ENCODE measurements around the gene GRAMD4. TPM values are rescaled to one million over a fixed set of nuclear protein-coding genes. Genes with fewer than 3 reads are reported as not detected.

Gene GRAMD4
- polyA plus RNA-seq, 3 donors, result 9.5 to 33.3 (median 12.6) TPM

DNA sequence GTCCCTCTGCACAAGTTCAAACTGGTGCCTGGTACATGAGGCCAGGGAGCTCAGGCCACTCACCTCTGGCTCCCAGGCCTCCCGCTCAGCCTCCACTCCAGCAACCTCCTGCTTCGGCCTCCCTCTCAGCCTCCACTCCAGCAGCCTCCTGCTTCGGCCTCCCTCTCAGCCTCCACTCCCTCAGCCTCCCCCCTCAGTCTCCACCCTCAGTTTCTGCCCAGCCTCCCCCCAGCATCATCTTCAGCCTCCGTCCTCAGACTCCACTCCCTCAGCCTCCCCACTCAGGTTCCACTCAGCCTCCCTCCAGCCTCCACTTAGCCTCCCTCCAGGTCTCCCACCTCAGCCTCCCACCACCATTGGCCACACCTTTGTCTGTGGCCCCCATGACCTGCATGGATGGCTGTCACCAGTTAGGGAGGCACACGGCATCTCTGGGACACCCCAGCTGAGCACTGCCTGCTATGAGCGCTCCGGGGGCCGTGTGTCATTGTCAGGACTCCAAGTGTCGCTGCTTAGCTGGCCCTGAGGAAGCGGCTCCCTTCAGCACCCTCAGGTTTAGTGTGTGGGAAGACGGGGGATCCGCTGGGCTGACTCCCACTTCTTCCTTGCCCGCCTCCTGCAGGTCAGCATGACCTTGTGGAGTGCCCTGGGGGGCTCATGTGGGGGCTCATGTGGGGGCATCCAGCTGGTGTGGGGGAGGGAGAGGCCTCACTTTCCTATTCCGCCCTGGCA is 39.0 kb downstream of the GRAMD4 start:
- intact Hi-C loops (cut with micrococcal nuclease), result no loop called here
- Histone ChIP-seq H3K27me3 (ENCODE audit: control insufficient read depth in 2 of 2, insufficient read depth in 2 of 2, low read length in 2 of 2) (no peaks in the 10 kb centered on the region), H3K79me2 (ENCODE audit: insufficient read depth, low read length) (peaks cover 19% of the 10 kb centered on the region), H3K4me3 (replicated peaks in 1 of 3; ENCODE audit: low read depth in 2 of 3, low read length in 3 of 3) (no peak overlapping the region), H3K4me1 (ENCODE audit: control insufficient read depth in 1 of 2, insufficient read depth in 2 of 2, low read length in 2 of 2) (no peaks in the 10 kb centered on the region), H3K36me3 (replicated peaks in 1 of 2; ENCODE audit: control insufficient read depth in 1 of 2, insufficient read depth in 2 of 2, low read length in 2 of 2) (peaks cover 66 to 67% of the 10 kb centered on the region in 2 donors), H3K4me2 (replicated peaks; ENCODE audit: extremely low read depth, low read length, poor library complexity, severe bottlenecking) (no peak overlapping the region), H4K20me1 (ENCODE audit: insufficient read depth, low read length) (peaks cover 97% of the 10 kb centered on the region), H3K9ac (ENCODE audit: insufficient read depth, low read length, poor library complexity, severe bottlenecking) (no peak overlapping the region), H3K27ac (ENCODE audit: low read depth in 1 of 2, low read length in 2 of 2) (no peak overlapping the region), H2AFZ (ENCODE audit: insufficient read depth, low read depth, low read length, poor library complexity, severe bottlenecking) (no peak overlapping the region), H3K9me3 (replicated peaks in 1 of 2; ENCODE audit: control insufficient read depth in 1 of 2, insufficient read depth in 1 of 2, low read length in 2 of 2) (no peaks in the 10 kb centered on the region)
- Mint-ChIP-seq H3K27me3 (ENCODE audit: low read depth in 3 of 3) (peaks cover 0 to 2% (median 0%) of the 10 kb centered on the region in 3 donors), H3K27ac (peak overlapping the region in 2 of 7 donors; percentile 19 to 52), H3K4me3 (no peak overlapping the region), H3K36me3 (peaks cover 51 to 78% of the 10 kb centered on the region in 2 donors), H3K9me3 (peaks cover 0 to 2% (median 0%) of the 10 kb centered on the region in 7 donors), H3K4me1 (peaks cover 6% of the 10 kb centered on the region)
- DNase-seq, result no peak
- 100% methylated on average over 9 of the region's 14 CpGs for WGBS (ENCODE audit: insufficient coverage)
- TF ChIP-seq, protein P1, sequence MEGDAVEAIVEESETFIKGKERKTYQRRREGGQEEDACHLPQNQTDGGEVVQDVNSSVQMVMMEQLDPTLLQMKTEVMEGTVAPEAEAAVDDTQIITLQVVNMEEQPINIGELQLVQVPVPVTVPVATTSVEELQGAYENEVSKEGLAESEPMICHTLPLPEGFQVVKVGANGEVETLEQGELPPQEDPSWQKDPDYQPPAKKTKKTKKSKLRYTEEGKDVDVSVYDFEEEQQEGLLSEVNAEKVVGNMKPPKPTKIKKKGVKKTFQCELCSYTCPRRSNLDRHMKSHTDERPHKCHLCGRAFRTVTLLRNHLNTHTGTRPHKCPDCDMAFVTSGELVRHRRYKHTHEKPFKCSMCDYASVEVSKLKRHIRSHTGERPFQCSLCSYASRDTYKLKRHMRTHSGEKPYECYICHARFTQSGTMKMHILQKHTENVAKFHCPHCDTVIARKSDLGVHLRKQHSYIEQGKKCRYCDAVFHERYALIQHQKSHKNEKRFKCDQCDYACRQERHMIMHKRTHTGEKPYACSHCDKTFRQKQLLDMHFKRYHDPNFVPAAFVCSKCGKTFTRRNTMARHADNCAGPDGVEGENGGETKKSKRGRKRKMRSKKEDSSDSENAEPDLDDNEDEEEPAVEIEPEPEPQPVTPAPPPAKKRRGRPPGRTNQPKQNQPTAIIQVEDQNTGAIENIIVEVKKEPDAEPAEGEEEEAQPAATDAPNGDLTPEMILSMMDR (IDR thresholded peaks at IDR 0.05), result no peak

DNA sequence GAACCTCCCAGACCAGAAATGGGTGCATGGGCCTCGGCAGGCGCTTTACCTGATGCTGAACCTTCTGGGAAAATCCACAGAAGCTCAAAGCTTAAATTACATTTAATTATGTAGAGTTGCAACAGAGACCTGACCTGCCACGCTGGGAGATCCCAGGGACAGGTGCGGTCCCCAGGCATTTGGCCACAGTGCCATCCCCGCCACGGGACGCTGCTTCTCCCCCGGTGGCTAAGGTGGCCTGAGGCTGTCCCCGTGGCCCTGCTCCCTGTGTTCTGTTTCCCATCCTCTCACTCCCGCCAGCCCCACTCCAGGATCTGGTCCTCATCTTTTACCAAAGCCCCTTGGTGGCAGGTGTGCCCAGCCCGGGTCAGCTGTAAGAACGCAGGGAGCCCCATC is 39.6 kb downstream of the GRAMD4 start:
- Histone ChIP-seq H3K9ac (ENCODE audit: insufficient read depth, low read length, poor library complexity, severe bottlenecking) (no peak overlapping the region), H4K20me1 (ENCODE audit: insufficient read depth, low read length) (peaks cover 96% of the 10 kb centered on the region)
- WGBS (ENCODE audit: insufficient coverage), result 96% methylated on average over 5 of the region's 12 CpGs

More for the DNA sequence above, 39.6 kb downstream of the GRAMD4 start:
- intact Hi-C loops (cut with micrococcal nuclease), result no loop called here
- TF ChIP-seq, protein P1 (IDR thresholded peaks at IDR 0.05), result no peak
- Histone ChIP-seq H2AFZ (ENCODE audit: insufficient read depth, low read depth, low read length, poor library complexity, severe bottlenecking) (no peak overlapping the region), H3K4me3 (replicated peaks in 1 of 3; ENCODE audit: low read depth in 2 of 3, low read length in 3 of 3) (no peak overlapping the region), H3K27ac (ENCODE audit: low read depth in 1 of 2, low read length in 2 of 2) (no peak overlapping the region), H3K27me3 (ENCODE audit: control insufficient read depth in 2 of 2, insufficient read depth in 2 of 2, low read length in 2 of 2) (no peaks in the 10 kb centered on the region), H3K79me2 (ENCODE audit: insufficient read depth, low read length) (peaks cover 14% of the 10 kb centered on the region), H3K36me3 (replicated peaks in 1 of 2; ENCODE audit: control insufficient read depth in 1 of 2, insufficient read depth in 2 of 2, low read length in 2 of 2) (peaks cover 72 to 73% of the 10 kb centered on the region in 2 donors), H3K9me3 (replicated peaks in 1 of 2; ENCODE audit: control insufficient read depth in 1 of 2, insufficient read depth in 1 of 2, low read length in 2 of 2) (no peaks in the 10 kb centered on the region), H3K4me1 (ENCODE audit: control insufficient read depth in 1 of 2, insufficient read depth in 2 of 2, low read length in 2 of 2) (no peaks in the 10 kb centered on the region), H3K4me2 (replicated peaks; ENCODE audit: extremely low read depth, low read length, poor library complexity, severe bottlenecking) (no peak overlapping the region)
- no peak overlapping the region for H3K4me3 Mint-ChIP-seq
- peaks cover 0 to 2% (median 0%) of the 10 kb centered on the region in 7 donors for H3K9me3 Mint-ChIP-seq
- peaks cover 3% of the 10 kb centered on the region for H3K4me1 Mint-ChIP-seq
- peaks cover 0 to 2% (median 0%) of the 10 kb centered on the region in 3 donors for H3K27me3 Mint-ChIP-seq (ENCODE audit: low read depth in 3 of 3)
- no peak for DNase-seq
- peaks cover 52 to 84% of the 10 kb centered on the region in 2 donors for H3K36me3 Mint-ChIP-seq
- peak overlapping the region in 1 of 7 donors; percentile 32 for H3K27ac Mint-ChIP-seq

All from CD14-positive monocyte (primary cell).